Left lung (tissue), 10 donors: ENCODE results near the gene GRIN1. TPM values are rescaled to one million over a fixed set of nuclear protein-coding genes. Genes with fewer than 3 reads are reported as not detected.

Experiments
- ATAC-seq: fragments of 200-7000 bp; cut with Tn5 transposase; one replicate; pipeline ENCODE4 v1.9.1; 2020; ENCODE audit warnings: moderate library complexity
- DNase-seq, 4 donors: peaks; one replicate each; pipeline ENCODE4 v3.0.0-alpha.2; 2013 to 2020
- H3K27ac ChIP-seq, 2 donors: fragments of 200-600 bp; sonication (generic) in 1 of 2; one replicate each; pipeline versions ENCODE4 v1.5.0 to v1.8.0; 2020 to 2021
- H3K27me3 ChIP-seq, 2 donors: fragments of 200-600 bp; sonication (generic) in 1 of 2; one replicate each; pipeline versions ENCODE4 v1.5.0 to v1.8.0; 2020 to 2021
- H3K36me3 ChIP-seq, 2 donors: fragments of 200-600 bp; sonication (generic) in 1 of 2; one replicate each; pipeline versions ENCODE4 v1.5.0 to v1.8.0; 2020 to 2021
- H3K4me1 ChIP-seq, 2 donors: fragments of 200-600 bp; one replicate each; pipeline ENCODE4 v1.8.0; 2021
- H3K4me3 ChIP-seq, 2 donors: fragments of 200-600 bp; sonication (generic) in 1 of 2; one replicate each; pipeline versions ENCODE4 v1.5.0 to v1.8.0; 2020 to 2021; ENCODE audit warnings: mild to moderate bottlenecking in 1 of 2
- H3K9me3 ChIP-seq, 2 donors: fragments of 200-600 bp; sonication (generic) in 1 of 2; one replicate each; pipeline versions ENCODE4 v1.5.0 to v1.8.0; 2020 to 2021
- CTCF ChIP-seq, 2 donors: fragments of 200-600 bp; sonication (generic) in 1 of 2; IDR thresholded peaks; one replicate each; pipeline versions ENCODE4 v1.5.0 to v1.8.0; 2021; ENCODE audit warnings: antibody characterized with exemption in 2 of 2
- intact Hi-C, 2 donors: fragments of 100-400 bp; cut with DNase I; formaldehyde crosslinking; loops; one replicate each; pipeline versions ENCODE4 v1.11.2 to v1.14.2; 2022
- polyA plus RNA-seq, 6 donors: library from polyadenylated mRNA; unstranded; fragments of 120-200 nt; gene quantifications; one replicate each; pipeline ENCODE4 v1.2.1, GENCODE V29; 2013; ENCODE audit not compliant: insufficient read length in 6 of 6
- total RNA-seq, 2 donors: library from RNA; stranded (reverse); fragmentation: NEBNext Ultra II Directional; extraction: Animal tissue kit (Norgen Biotek cat#: 25700); gene quantifications; one replicate each; pipeline ENCODE4 v1.2.1, GENCODE V29; 2021
- donor health status: DM: no; HTN: yes; CAD: no.
- donor health status: DM: no; HTN: no; CAD: no.

The GRIN1 gene
- total and polyA plus RNA-seq, 8 donors, result 0.15 to 0.55 (median 0.28) TPM

GRCh38 chr9:137097761-137098462 is 41.0 kb upstream of the GRIN1 start:
- peak in 1 of 4 donors; percentile 74 for DNase-seq
- H3K4me3 ChIP-seq, result no peak overlapping the region
- peaks cover 0 to 88% of the 10 kb centered on the region in 2 donors for H3K36me3 ChIP-seq
- H3K4me1 ChIP-seq, result no peaks in the 10 kb centered on the region
- H3K9me3 ChIP-seq, result no peaks in the 10 kb centered on the region
- ATAC-seq, result no peak
- no peak overlapping the region for H3K27ac ChIP-seq
- H3K27me3 ChIP-seq, result no peaks in the 10 kb centered on the region
- no peak for TF ChIP-seq CTCF (IDR thresholded peaks at IDR 0.05)
- intact Hi-C loops, result no loop called here

- Histone ChIP-seq H3K4me1 (no peaks in the 10 kb centered on the region), H3K27me3 (no peaks in the 10 kb centered on the region), H3K27ac (no peak overlapping the region), H3K4me3 (no peak overlapping the region), H3K36me3 (peaks cover 0 to 96% of the 10 kb centered on the region in 2 donors), H3K9me3 (no peaks in the 10 kb centered on the region)
- peak in 1 of 4 donors; percentile 62 for DNase-seq
- no peak for ATAC-seq
- TF ChIP-seq CTCF (IDR thresholded peaks at IDR 0.05), result no peak
- intact Hi-C loops, result no loop called here
Measured at GRCh38 chr9:137099231-137099630, 39.7 kb upstream of the GRIN1 start.

GRCh38 chr9:137103206-137103999 is 35.6 kb upstream of the GRIN1 start:
- Histone ChIP-seq H3K36me3 (peaks cover 0 to 97% of the 10 kb centered on the region in 2 donors), H3K4me1 (no peaks in the 10 kb centered on the region), H3K27me3 (no peaks in the 10 kb centered on the region), H3K27ac (no peak overlapping the region), H3K9me3 (no peaks in the 10 kb centered on the region), H3K4me3 (no peak overlapping the region)
- intact Hi-C loops, result no loop called here
- TF ChIP-seq CTCF (IDR thresholded peaks at IDR 0.05), result no peak
- ATAC-seq (no peak), DNase-seq (peak in 1 of 4 donors; percentile 63)

- H3K4me3 ChIP-seq, result no peak overlapping the region
Measured at GRCh38 chr9:137105814-137106661, 32.9 kb upstream of the GRIN1 start.

More at GRCh38 chr9:137105814-137106661, 32.9 kb upstream of the GRIN1 start:
- no peaks in the 10 kb centered on the region for H3K4me1 ChIP-seq
- H3K27me3 ChIP-seq, result no peaks in the 10 kb centered on the region
- no peak overlapping the region for H3K27ac ChIP-seq
- no peaks in the 10 kb centered on the region for H3K9me3 ChIP-seq
- DNase-seq, result peak in 1 of 4 donors; percentile 64
- ATAC-seq, result no peak
- H3K36me3 ChIP-seq, result peaks cover 0 to 97% of the 10 kb centered on the region in 2 donors
- TF ChIP-seq CTCF (IDR thresholded peaks at IDR 0.05), result no peak
- intact Hi-C loops, result no loop called here
